Psoas muscle (tissue), 8 donors: ENCODE results near the gene SHOX. TPM values are rescaled to one million over a fixed set of nuclear protein-coding genes. Genes with fewer than 3 reads are reported as not detected.
A peak's percentile ranks its signal among the peaks of the same experiment; 100 is the strongest.
"Not testable (repeated sequence)": the region's sequence is repeated elsewhere in the genome, so short reads cannot be mapped to it uniquely, and the experiment has no call there.

Source experiments
- ATAC-seq, 4 donors: fragments of 200-7000 bp; cut with Tn5 transposase; one replicate each; pipeline ENCODE4 v1.9.1; 2020; ENCODE audit warnings: moderate library complexity in 3 of 4, mild to moderate bottlenecking in 2 of 4
- DNase-seq, 2 donors: peaks; one replicate each; pipeline ENCODE4 v3.0.0-alpha.2; 2020
- H3K27ac ChIP-seq: fragments of 200-600 bp; one replicate; pipeline ENCODE4 v1.8.0; 2022
- H3K27me3 ChIP-seq, 3 donors: fragments of 200-600 bp in 1 of 3; one replicate each; pipeline versions ENCODE4 v1.6.1 to v1.8.0; 2013 to 2022; ENCODE audit warnings: low read length in 2 of 3, mild to moderate bottlenecking in 2 of 3, moderate library complexity in 1 of 3; ENCODE audit not compliant: insufficient read depth in 3 of 3
- H3K36me3 ChIP-seq, 2 donors: fragments of 200-600 bp in 1 of 2; one replicate each; pipeline versions ENCODE4 v1.6.1 to v1.8.0; 2013 to 2022; ENCODE audit warnings: low read depth in 1 of 2, mild to moderate bottlenecking in 1 of 2, moderate library complexity in 1 of 2; ENCODE audit not compliant: insufficient read depth in 1 of 2
- H3K4me1 ChIP-seq: fragments of 200-600 bp; one replicate; pipeline ENCODE4 v1.8.0; 2022
- H3K4me3 ChIP-seq: fragments of 200-600 bp; one replicate; pipeline ENCODE4 v1.8.0; 2022; ENCODE audit warnings: mild to moderate bottlenecking
- H3K9me3 ChIP-seq: fragments of 200-600 bp; one replicate; pipeline ENCODE4 v1.8.0; 2022
- CTCF ChIP-seq: fragments of 200-600 bp; IDR thresholded peaks from one replicate; pipeline ENCODE4 v1.8.0; 2022; ENCODE audit warnings: antibody characterized with exemption
- WGBS, 3 donors: extraction: QIAGEN DNeasy Blood & Tissue Kit; methylation state at CpG; one replicate each; pipeline versions ENCODE4 v1.1.6 to v1.1.7; 2013; 5-methylcytosine and 5-hydroxymethylcytosine counted together
- intact Hi-C, 2 donors: fragments of 100-400 bp; cut with DNase I; formaldehyde crosslinking; loops; one replicate each; pipeline versions ENCODE4 v1.11.0 to v1.14.2; 2022
- polyA plus RNA-seq, 3 donors: library from polyadenylated mRNA; stranded (reverse); fragments of 200-250 nt; gene quantifications; one replicate each; pipeline ENCODE4 v1.2.3, GENCODE V29; 2013
- total RNA-seq, 4 donors: library from RNA; stranded (reverse); fragmentation: NEBNext Ultra II Directional in 2 of 4; extraction: Animal tissue kit (Norgen Biotek cat#: 25700) in 2 of 4; gene quantifications; one replicate each; pipeline versions ENCODE4 v1.2.1 to v1.2.4, GENCODE V29; 2021 to 2023
- donor health status: healthy with polysubstance abuse.
- donor health status: DM: no; HTN: no; CAD: no; lungs with moderate emphysema.
- donor health status: Bipolar disorder and iron deficiency.
- donor health status: healthy.
- donor health status: DM: yes; HTN: yes; CAD: no.
- donor health status: DM: no; HTN: no; CAD: no.
- donor health status: DM: no; HTN: no; CAD: no.
- donor health status: DM: yes; HTN: yes; CAD: no.

The SHOX gene
- total and polyA plus RNA-seq, 7 donors: under 0.01 to 0.03 TPM; not detected in 5

- 2 to 5% (median 3%) methylated on average over 6 of the region's 6 CpGs for WGBS, 3 donors
- H3K4me3 ChIP-seq: no peak overlapping the region
- TF ChIP-seq CTCF: no peak
- H3K27me3 ChIP-seq: peaks cover 0 to 67% (median 7%) of the 10 kb centered on the region in 3 donors
- DNase-seq (no peak), ATAC-seq (no peak)
- H3K36me3 ChIP-seq: no peaks in the 10 kb centered on the region
- no peaks in the 10 kb centered on the region for H3K9me3 ChIP-seq
- H3K4me1 ChIP-seq: no peaks in the 10 kb centered on the region
- no peak overlapping the region for H3K27ac ChIP-seq
- intact Hi-C loops: no loop called here
Observed at GRCh38 chrX:623268-623598, 7.4 kb upstream of the SHOX start.

- peak overlapping the region; percentile 7 for H3K4me3 ChIP-seq
- intact Hi-C loops: no loop called here
- DNase-seq: no peak
- H3K36me3 ChIP-seq: no peaks in the 10 kb centered on the region
- H3K9me3 ChIP-seq: no peaks in the 10 kb centered on the region
- TF ChIP-seq CTCF: no peak
- ATAC-seq: no peak
- 1 to 2% (median 1%) methylated on average over 42 to 50 of the region's 50 CpGs for WGBS, 3 donors
- no peaks in the 10 kb centered on the region for H3K4me1 ChIP-seq
- no peak overlapping the region for H3K27ac ChIP-seq
- H3K27me3 ChIP-seq: peaks cover 0 to 64% (median 5%) of the 10 kb centered on the region in 3 donors
Observed at GRCh38 chrX:623599-624315, 6.8 kb upstream of the SHOX start.

GRCh38 chrX:625137-625691, 5.4 kb upstream of the SHOX start:
- no peaks in the 10 kb centered on the region for H3K9me3 ChIP-seq
- H3K36me3 ChIP-seq: no peaks in the 10 kb centered on the region
- TF ChIP-seq CTCF: no peak
- DNase-seq (no peak), ATAC-seq (no peak)
- 4 to 12% (median 6%) methylated on average over 12 of the region's 12 CpGs for WGBS, 3 donors
- no peaks in the 10 kb centered on the region for H3K4me1 ChIP-seq
- H3K27me3 ChIP-seq: peaks cover 1 to 61% (median 7%) of the 10 kb centered on the region in 3 donors
- H3K27ac ChIP-seq: no peak overlapping the region
- no peak overlapping the region for H3K4me3 ChIP-seq
- intact Hi-C loops: no loop called here

GRCh38 chrX:626047-626446, 4.5 kb upstream of the SHOX start:
- DNase-seq, H3K4me3 ChIP-seq, H3K27ac ChIP-seq, H3K4me1 ChIP-seq, H3K9me3 ChIP-seq, ATAC-seq, H3K36me3 ChIP-seq, intact Hi-C loops: not testable (repeated sequence)
- WGBS, 3 donors: 36 to 77% (median 49%) methylated on average over 1 to 2 of the region's 2 CpGs
- peaks cover 6 to 63% (median 10%) of the 10 kb centered on the region in 3 donors for H3K27me3 ChIP-seq

- DNase-seq (no peak), ATAC-seq (no peak)
- no peak overlapping the region for H3K4me3 ChIP-seq
- H3K27me3 ChIP-seq: peaks cover 6 to 64% (median 10%) of the 10 kb centered on the region in 3 donors
- TF ChIP-seq CTCF: no peak
- H3K27ac ChIP-seq: no peak overlapping the region
- H3K9me3 ChIP-seq: no peaks in the 10 kb centered on the region
- intact Hi-C loops: no loop called here
- 5 to 11% (median 7%) methylated on average over 13 of the region's 13 CpGs for WGBS, 3 donors
- H3K4me1 ChIP-seq: no peaks in the 10 kb centered on the region
- H3K36me3 ChIP-seq: no peaks in the 10 kb centered on the region
Observed at GRCh38 chrX:626745-627509, 3.7 kb upstream of the SHOX start.
